Measurements from ENCODE around the gene INPP4B.
"Not testable (repeated sequence)": the region's sequence is repeated elsewhere in the genome, so short reads cannot be mapped to it uniquely, and the experiment has no call there.

Gene INPP4B

GRCh38 chr4:142098900-142099545 lies 747.1 kb downstream of the INPP4B start:
- DNase-seq, result no peak

- DNase-seq, result no peak
Measured at GRCh38 chr4:142098380-142098779, 747.7 kb downstream of the INPP4B start.

GRCh38 chr4:142097015-142097414 lies 749.1 kb downstream of the INPP4B start:
- DNase-seq, result no peak

- no peak for DNase-seq
Measured at GRCh38 chr4:142095886-142096605, 750.1 kb downstream of the INPP4B start.

GRCh38 chr4:142092941-142093340 lies 753.2 kb downstream of the INPP4B start:
- no peak for DNase-seq

GRCh38 chr4:142091691-142092182 lies 754.4 kb downstream of the INPP4B start:
- DNase-seq, result no peak

DNA sequence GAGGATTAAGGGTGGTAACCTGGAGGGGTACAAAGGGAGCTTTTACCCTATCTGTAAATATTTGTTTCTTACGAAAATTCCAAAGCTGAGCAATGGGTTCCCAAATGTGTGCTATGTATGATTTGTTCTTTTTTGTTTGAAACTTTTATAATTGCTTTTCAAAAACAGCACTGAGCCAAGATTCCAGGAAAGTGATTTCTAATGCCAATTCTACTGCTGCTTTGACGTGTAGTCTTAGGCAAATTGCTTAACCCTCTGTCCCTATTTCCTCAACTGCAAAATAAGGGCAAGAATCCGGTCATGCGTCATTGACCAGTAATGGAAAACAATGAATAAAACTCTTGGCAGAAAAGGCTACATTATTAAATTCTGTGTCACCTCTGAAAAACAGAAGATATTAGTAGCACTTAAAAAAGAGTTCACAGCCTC lies 755.0 kb downstream of the INPP4B start:
- no peak for DNase-seq

DNA sequence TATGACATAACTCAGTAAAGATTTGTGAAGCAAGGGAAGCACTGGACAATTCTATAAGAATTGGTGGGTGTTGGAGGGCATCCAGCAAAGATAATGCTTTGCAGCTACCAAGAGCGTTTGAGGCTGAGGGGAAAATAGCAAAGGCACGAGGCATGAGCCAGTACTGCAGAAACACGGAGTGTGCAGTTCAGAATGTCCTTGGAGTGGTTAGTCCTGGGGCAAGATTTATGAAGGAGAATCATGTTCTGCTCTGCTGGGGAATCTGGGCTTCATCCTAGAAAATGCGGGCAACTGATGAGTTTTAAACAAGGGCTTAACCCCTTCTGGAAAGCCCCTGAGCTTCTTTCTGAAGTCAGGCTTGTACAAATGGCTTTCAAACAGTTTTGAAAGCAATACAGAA lies 757.2 kb downstream of the INPP4B start:
- no peak for DNase-seq

GRCh38 chr4:142085513-142086292 lies 760.4 kb downstream of the INPP4B start:
- DNase-seq, result no peak

GRCh38 chr4:142083264-142083663 lies 762.8 kb downstream of the INPP4B start:
- DNase-seq, result no peak

GRCh38 chr4:142081025-142081424 lies 765.1 kb downstream of the INPP4B start:
- no peak for DNase-seq

- DNase-seq, result no peak
Measured at GRCh38 chr4:142079959-142080358, 766.1 kb downstream of the INPP4B start.

DNA sequence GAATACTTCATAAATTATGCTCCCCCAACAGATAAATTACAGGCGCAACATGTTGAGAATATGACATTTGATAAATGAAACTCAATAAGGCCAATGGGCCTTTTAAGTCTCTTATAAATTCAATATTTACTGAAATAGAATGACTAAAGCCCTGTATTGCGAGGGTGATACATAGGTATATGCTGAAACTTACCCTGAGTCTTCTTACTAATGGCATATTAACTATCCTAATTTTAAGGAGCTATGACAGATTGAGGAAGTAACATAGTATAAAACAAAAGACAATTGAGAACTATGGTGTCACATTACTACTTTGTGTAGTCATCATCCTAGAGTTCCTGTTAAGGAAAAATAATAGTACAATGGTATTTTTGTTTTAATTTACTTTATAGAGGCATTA lies 769.1 kb downstream of the INPP4B start:
- DNase-seq, result no peak

GRCh38 chr4:142068304-142068703 lies 777.8 kb downstream of the INPP4B start:
- DNase-seq, result not testable (repeated sequence)

DNA sequence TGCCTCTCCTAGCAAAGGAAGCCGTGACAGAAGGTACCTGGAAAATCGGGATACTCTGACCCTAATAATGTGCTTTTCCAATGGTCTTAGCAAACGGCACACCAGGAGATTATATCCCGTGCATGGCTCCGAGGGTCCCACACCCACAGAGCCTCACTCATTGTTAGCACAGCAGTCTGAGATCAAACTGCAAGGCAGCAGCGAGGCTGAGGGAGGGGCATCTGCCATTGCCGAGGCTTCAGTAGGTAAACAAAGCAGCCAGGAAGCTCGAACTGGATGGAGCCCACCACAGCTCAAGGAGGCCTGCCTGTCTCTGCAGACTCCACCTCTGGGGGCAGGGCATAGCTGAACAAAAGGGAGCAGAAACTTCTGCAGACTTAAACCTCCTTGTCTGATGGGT lies 779.5 kb downstream of the INPP4B start:
- not testable (repeated sequence) for DNase-seq

DNA sequence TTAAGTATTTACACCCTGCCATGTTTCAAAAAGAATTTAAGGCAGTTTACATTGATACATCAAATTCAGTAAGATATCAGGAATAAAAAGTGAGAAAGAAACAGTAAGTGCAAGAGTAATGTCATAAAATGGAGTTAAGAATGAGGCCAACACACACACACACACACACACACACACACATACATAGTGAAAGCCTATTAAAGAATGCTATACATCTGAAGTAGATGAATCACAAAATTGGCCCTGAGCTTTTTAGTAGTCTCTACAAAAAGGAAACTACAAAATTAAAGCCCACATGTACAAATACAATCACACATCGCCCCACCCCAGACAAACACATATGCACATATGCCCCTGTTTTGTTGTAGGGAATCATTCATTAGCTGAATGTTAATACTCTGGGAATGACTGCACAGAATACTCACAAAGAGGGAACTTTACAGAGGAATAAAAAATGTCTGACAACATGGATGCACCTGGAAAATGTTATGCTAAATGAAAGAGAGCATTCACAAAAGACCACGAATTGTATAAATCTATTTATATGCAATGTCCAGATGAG lies 780.9 kb downstream of the INPP4B start:
- DNase-seq, result no peak

GRCh38 chr4:142064181-142064580 lies 781.9 kb downstream of the INPP4B start:
- no peak for DNase-seq

DNA sequence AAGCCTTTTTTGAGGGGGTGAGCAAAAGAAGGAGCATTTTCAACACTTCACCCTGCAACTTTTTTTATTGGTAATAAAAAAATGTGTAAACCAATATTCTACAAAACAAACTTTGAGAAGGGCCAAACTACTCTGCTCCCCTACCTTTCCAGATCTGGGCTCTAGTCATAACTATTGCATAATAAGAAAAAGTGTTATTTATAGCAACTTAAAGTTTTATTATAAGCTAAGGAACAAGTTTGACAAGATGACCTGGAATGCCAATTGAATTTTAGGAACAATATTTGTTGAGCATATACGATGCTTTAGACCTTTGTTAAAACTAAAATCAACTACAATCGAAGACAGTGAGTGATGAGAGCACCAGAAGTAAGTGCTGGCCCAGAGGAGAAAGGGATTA lies 800.1 kb downstream of the INPP4B start:
- DNase-seq, result no peak

DNA sequence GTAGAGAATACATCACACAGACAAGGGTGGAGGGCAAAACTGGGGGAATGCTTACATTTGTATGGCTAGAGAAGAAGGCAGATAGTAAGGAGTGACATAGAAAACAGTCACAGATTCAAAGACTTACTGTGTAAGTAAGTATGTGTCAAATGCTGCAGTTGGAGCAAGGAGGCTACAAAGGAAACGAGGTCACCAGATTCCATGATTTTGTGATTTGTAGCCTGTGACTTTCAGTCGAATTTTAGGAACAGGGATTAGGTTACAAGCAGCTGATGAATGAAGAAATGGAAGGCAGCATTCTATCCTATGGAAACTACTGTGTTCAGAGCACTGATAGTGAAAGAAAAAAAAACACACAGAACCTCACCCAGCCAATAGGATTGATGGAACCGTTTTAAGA lies 801.8 kb downstream of the INPP4B start:
- no peak for DNase-seq

GRCh38 chr4:142043509-142043908 lies 802.6 kb downstream of the INPP4B start:
- DNase-seq, result no peak

- DNase-seq, result no peak
Measured at GRCh38 chr4:142041788-142042187, 804.3 kb downstream of the INPP4B start.

GRCh38 chr4:142040043-142040442 lies 806.1 kb downstream of the INPP4B start:
- DNase-seq, result no peak

Data from activated CD4-positive, alpha-beta T cell treated with anti-CD3 and anti-CD28 coated beads for 1 hour (primary cell).